NCI-H2107 (cell line): ENCODE measurements around the gene RNU6-9.

Experiments used
- DNase-seq: peaks from one replicate; lab custom pipeline; 2025; lab: John Stamatoyannopoulos, UW

Gene RNU6-9

GRCh38 chr19:936175-936546 is 42.9 kb downstream of the RNU6-9 start:
- no peak for DNase-seq

GRCh38 chr19:937259-937694 is 44.0 kb downstream of the RNU6-9 start:
- DNase-seq: no peak

- no peak for DNase-seq
Observed at GRCh38 chr19:938233-938923, 45.1 kb downstream of the RNU6-9 start.

- no peak for DNase-seq
Observed at GRCh38 chr19:939439-939838, 46.2 kb downstream of the RNU6-9 start.

GRCh38 chr19:939922-940321 is 46.6 kb downstream of the RNU6-9 start:
- no peak for DNase-seq

GRCh38 chr19:940591-941291 is 47.5 kb downstream of the RNU6-9 start:
- no peak for DNase-seq

- DNase-seq: no peak
Observed at GRCh38 chr19:941292-942132, 48.2 kb downstream of the RNU6-9 start.

- no peak for DNase-seq
Observed at GRCh38 chr19:942133-942645, 48.9 kb downstream of the RNU6-9 start.
